ENCODE results near the gene CCDC157. TPM values are rescaled to one million over a fixed set of nuclear protein-coding genes. Genes with fewer than 3 reads are reported as not detected.

CCDC157 gene
- total RNA-seq, 2 donors from 2014 or later: 3.1 to 10.5 TPM

GRCh38 chr22:30357650-30358215 is 926 bp downstream of the CCDC157 start:
- no peak overlapping the region for H3K27ac ChIP-seq
- H3K4me1 ChIP-seq: peaks cover 41% of the 10 kb centered on the region
- intact Hi-C loops (cut with DNase I): no loop called here
- 49 to 52% methylated on average over 22 of the region's 22 CpGs for WGBS, 2 donors
- ATAC-seq: no peak
- no peak for DNase-seq
- H3K4me3 ChIP-seq: no peak overlapping the region
- TF ChIP-seq CTCF (IDR thresholded peaks at IDR 0.05) (no peak), POLR2A (IDR thresholded peaks at IDR 0.05) (no peak)
- H3K36me3 ChIP-seq (replicated peaks in 1 of 2; ENCODE audit: insufficient read depth in 1 of 2, low read depth in 2 of 2): no peaks in the 10 kb centered on the region
- no peaks in the 10 kb centered on the region for H3K9me3 ChIP-seq
- H3K27me3 ChIP-seq: no peaks in the 10 kb centered on the region

- DNase-seq (no peak), ATAC-seq (no peak)
- no peak overlapping the region for H3K4me3 ChIP-seq
- no peaks in the 10 kb centered on the region for H3K36me3 ChIP-seq (replicated peaks in 1 of 2; ENCODE audit: insufficient read depth in 1 of 2, low read depth in 2 of 2)
- no peaks in the 10 kb centered on the region for H3K27me3 ChIP-seq
- H3K9me3 ChIP-seq: no peaks in the 10 kb centered on the region
- TF ChIP-seq POLR2A (IDR thresholded peaks at IDR 0.05) (no peak), CTCF (IDR thresholded peaks at IDR 0.05) (no peak)
- no peak overlapping the region for H3K27ac ChIP-seq
- intact Hi-C loops (cut with DNase I): no loop called here
- 78 to 80% methylated on average over 6 of the region's 6 CpGs for WGBS, 2 donors
- peaks cover 36% of the 10 kb centered on the region for H3K4me1 ChIP-seq
Observed at GRCh38 chr22:30358541-30358940, 1.7 kb downstream of the CCDC157 start.

- DNase-seq (no peak), ATAC-seq (no peak)
- no peak overlapping the region for H3K27ac ChIP-seq
- intact Hi-C loops (cut with DNase I): no loop called here
- TF ChIP-seq CTCF (IDR thresholded peaks at IDR 0.05) (no peak), POLR2A (IDR thresholded peaks at IDR 0.05) (no peak)
- 74 to 87% methylated on average over 10 of the region's 10 CpGs for WGBS, 2 donors
- H3K4me1 ChIP-seq: peaks cover 10% of the 10 kb centered on the region
- no peaks in the 10 kb centered on the region for H3K27me3 ChIP-seq
- no peaks in the 10 kb centered on the region for H3K9me3 ChIP-seq
- no peak overlapping the region for H3K4me3 ChIP-seq
- no peaks in the 10 kb centered on the region for H3K36me3 ChIP-seq (replicated peaks in 1 of 2; ENCODE audit: insufficient read depth in 1 of 2, low read depth in 2 of 2)
Observed at GRCh38 chr22:30361916-30362650, 5.3 kb downstream of the CCDC157 start.

- intact Hi-C loops (cut with DNase I): no loop called here
- no peak for TF ChIP-seq POLR2A (IDR thresholded peaks at IDR 0.05)
- TF ChIP-seq CTCF (IDR thresholded peaks at IDR 0.05): no peak
- ATAC-seq (no peak), DNase-seq (no peak)
- Histone ChIP-seq H3K27ac (no peak overlapping the region), H3K9me3 (no peaks in the 10 kb centered on the region), H3K36me3 (replicated peaks in 1 of 2; ENCODE audit: insufficient read depth in 1 of 2, low read depth in 2 of 2) (no peaks in the 10 kb centered on the region), H3K27me3 (no peaks in the 10 kb centered on the region), H3K4me3 (no peak overlapping the region), H3K4me1 (peaks cover 3% of the 10 kb centered on the region)
- WGBS, 2 donors: 72% methylated on average over 7 of the region's 7 CpGs
Observed at GRCh38 chr22:30362651-30363281, 6.0 kb downstream of the CCDC157 start.
